GM21367 (cell line): ENCODE data around the gene SUSD3.

ENCODE experiments used
- ATAC-seq: cut with Tn5 transposase; IDR thresholded peaks from one replicate; pipeline ENCODE4 v1.9.1; 2021; ENCODE audit not compliant: unreplicated experiment

SUSD3 gene

GRCh38 chr9:93072383-93072795, 13.9 kb downstream of the SUSD3 start:
- no peak for ATAC-seq

GRCh38 chr9:93076101-93076791, 17.7 kb downstream of the SUSD3 start:
- no peak for ATAC-seq

GRCh38 chr9:93076792-93077128, 18.3 kb downstream of the SUSD3 start:
- ATAC-seq = no peak

GRCh38 chr9:93077367-93077766, 18.9 kb downstream of the SUSD3 start:
- no peak for ATAC-seq

GRCh38 chr9:93077811-93078210, 19.3 kb downstream of the SUSD3 start:
- no peak for ATAC-seq

- ATAC-seq = no peak
These were observed 20.9 kb downstream of the SUSD3 start for GRCh38 chr9:93079371-93079770.

GRCh38 chr9:93080406-93080805, 21.9 kb downstream of the SUSD3 start:
- no peak for ATAC-seq

- no peak for ATAC-seq
These were observed 22.6 kb downstream of the SUSD3 start for GRCh38 chr9:93081081-93081529.

- ATAC-seq = no peak
These were observed 23.4 kb downstream of the SUSD3 start for GRCh38 chr9:93081931-93082330.

GRCh38 chr9:93082841-93083411, 24.4 kb downstream of the SUSD3 start:
- no peak for ATAC-seq

GRCh38 chr9:93083592-93084470, 25.3 kb downstream of the SUSD3 start:
- ATAC-seq = no peak

GRCh38 chr9:93084471-93084881, 26.0 kb downstream of the SUSD3 start:
- no peak for ATAC-seq

- no peak for ATAC-seq
These were observed 27.2 kb downstream of the SUSD3 start for GRCh38 chr9:93085676-93086075.

- ATAC-seq = no peak
These were observed 28.1 kb downstream of the SUSD3 start for GRCh38 chr9:93086447-93087224.

- ATAC-seq = no peak
These were observed 29.6 kb downstream of the SUSD3 start for GRCh38 chr9:93087971-93088655.

- ATAC-seq = no peak
These were observed 30.1 kb downstream of the SUSD3 start for GRCh38 chr9:93088656-93089015.

GRCh38 chr9:93089024-93089423, 30.5 kb downstream of the SUSD3 start:
- ATAC-seq = no peak

GRCh38 chr9:93089481-93089991, 31.0 kb downstream of the SUSD3 start:
- ATAC-seq = no peak

GRCh38 chr9:93090091-93090655, 31.7 kb downstream of the SUSD3 start:
- no peak for ATAC-seq

GRCh38 chr9:93091056-93091452, 32.6 kb downstream of the SUSD3 start:
- no peak for ATAC-seq
